Nephron (organoid): ENCODE measurements around the gene SLC4A8.
"Not testable (repeated sequence)": the region's sequence is repeated elsewhere in the genome, so short reads cannot be mapped to it uniquely, and the experiment has no call there.

Source experiments
- H3K27ac Mint-ChIP-seq, 3 experiments: 2 replicates each; pipeline ENCODE4 v1.8.0; 2020; ENCODE audit warnings: mixed read lengths in 3 of 3, mild to moderate bottlenecking in 2 of 3, moderate library complexity in 1 of 3
- H3K27me3 Mint-ChIP-seq: 2 replicates; pipeline ENCODE4 v1.8.0; 2021; ENCODE audit warnings: low read depth, mild to moderate bottlenecking, moderate library complexity, mixed read lengths
- H3K36me3 Mint-ChIP-seq: 2 replicates; pipeline ENCODE4 v1.8.0; 2020; ENCODE audit warnings: low read depth, mixed read lengths
- H3K4me1 Mint-ChIP-seq: 2 replicates; pipeline ENCODE4 v1.8.0; 2020; ENCODE audit warnings: mixed read lengths
- H3K4me3 Mint-ChIP-seq, 3 experiments: 2 replicates each; pipeline ENCODE4 v1.8.0; 2020; ENCODE audit warnings: mild to moderate bottlenecking in 3 of 3, mixed read lengths in 3 of 3, moderate library complexity in 2 of 3
- H3K9me3 Mint-ChIP-seq: 2 replicates; pipeline ENCODE4 v1.8.0; 2020; ENCODE audit warnings: mixed read lengths
- TF ChIP-seq, protein P1 (sequence below), 3 experiments: fragments of 200-600 bp; sonication (generic); IDR thresholded peaks; one replicate each; pipeline ENCODE4 v1.5.0; 2021; ENCODE audit warnings: antibody characterized with exemption in 3 of 3; ENCODE audit not compliant: unreplicated experiment in 3 of 3

SLC4A8 gene

DNA sequence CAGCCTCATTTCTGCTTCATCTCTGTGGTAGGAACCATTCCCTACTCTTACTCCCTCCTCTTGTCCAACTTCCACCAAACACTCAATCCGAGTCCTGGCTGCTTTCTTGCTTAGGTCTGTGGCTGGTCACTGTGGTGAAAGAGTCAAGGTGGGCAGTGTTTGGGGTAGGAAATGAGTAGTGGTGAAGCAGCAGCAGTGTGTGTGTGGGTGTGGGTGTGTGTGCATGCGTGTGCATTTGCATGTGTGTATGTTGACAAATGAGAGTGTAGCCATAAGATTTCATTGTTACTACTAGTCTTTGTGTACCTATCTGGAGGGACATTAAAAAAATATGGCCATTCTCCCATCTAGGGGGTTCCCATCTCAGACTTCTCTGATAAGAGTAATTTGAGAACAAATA, 87.8 kb downstream of the SLC4A8 start:
- Mint-ChIP-seq H3K4me3 (no peak overlapping the region), H3K27ac (no peak overlapping the region), H3K9me3 (no peaks in the 10 kb centered on the region), H3K27me3 (peaks cover 8% of the 10 kb centered on the region), H3K36me3 (no peaks in the 10 kb centered on the region), H3K4me1 (peaks cover 8% of the 10 kb centered on the region)
- TF ChIP-seq, protein P1, sequence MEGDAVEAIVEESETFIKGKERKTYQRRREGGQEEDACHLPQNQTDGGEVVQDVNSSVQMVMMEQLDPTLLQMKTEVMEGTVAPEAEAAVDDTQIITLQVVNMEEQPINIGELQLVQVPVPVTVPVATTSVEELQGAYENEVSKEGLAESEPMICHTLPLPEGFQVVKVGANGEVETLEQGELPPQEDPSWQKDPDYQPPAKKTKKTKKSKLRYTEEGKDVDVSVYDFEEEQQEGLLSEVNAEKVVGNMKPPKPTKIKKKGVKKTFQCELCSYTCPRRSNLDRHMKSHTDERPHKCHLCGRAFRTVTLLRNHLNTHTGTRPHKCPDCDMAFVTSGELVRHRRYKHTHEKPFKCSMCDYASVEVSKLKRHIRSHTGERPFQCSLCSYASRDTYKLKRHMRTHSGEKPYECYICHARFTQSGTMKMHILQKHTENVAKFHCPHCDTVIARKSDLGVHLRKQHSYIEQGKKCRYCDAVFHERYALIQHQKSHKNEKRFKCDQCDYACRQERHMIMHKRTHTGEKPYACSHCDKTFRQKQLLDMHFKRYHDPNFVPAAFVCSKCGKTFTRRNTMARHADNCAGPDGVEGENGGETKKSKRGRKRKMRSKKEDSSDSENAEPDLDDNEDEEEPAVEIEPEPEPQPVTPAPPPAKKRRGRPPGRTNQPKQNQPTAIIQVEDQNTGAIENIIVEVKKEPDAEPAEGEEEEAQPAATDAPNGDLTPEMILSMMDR (IDR thresholded peaks at IDR 0.05; ENCODE audit: unreplicated experiment in 3 of 3), result no peak

DNA sequence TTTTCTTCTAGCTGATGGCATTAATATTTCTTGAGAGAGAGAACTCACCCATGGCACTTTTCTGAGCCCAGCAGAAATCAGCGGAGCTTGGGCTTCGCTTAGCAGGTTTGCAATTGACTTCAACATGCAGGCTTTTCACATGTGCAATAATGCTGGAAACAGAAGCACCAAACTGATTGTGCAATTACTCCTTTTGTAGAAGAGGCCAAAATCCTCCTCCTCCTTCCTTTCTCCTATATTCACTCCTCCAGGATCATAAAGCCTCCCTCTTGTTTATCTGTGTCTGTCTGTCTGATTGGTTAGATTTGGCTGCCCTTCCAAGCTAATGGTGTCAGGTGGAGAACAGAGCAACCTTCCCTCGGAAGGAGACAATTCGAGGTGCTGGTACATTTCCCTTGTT, 90.4 kb downstream of the SLC4A8 start:
- H3K4me1 Mint-ChIP-seq, H3K27ac Mint-ChIP-seq, H3K9me3 Mint-ChIP-seq, H3K4me3 Mint-ChIP-seq, H3K36me3 Mint-ChIP-seq, H3K27me3 Mint-ChIP-seq: not testable (repeated sequence)

DNA sequence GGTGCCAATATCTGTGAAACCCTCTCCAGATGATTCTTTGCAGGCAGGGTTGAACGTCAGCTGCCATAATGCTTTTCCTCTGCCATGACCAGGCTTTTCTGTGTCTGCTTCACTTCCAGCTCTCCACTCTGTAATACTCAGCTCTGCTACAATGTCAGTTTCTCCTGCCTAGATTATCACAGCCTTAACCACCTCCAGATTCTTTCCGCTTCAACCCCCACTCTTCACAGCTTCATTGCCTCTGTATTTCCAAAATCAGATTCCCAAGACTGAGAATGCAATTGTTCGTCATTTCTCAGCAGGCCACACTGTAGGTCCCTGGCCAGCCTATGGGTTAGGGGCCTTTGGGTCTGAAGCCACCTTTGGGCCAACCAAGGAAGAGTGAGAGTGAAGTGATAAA, 92.7 kb downstream of the SLC4A8 start:
- Mint-ChIP-seq H3K4me1 (no peaks in the 10 kb centered on the region), H3K27ac (no peak overlapping the region), H3K9me3 (no peaks in the 10 kb centered on the region), H3K27me3 (peaks cover 8% of the 10 kb centered on the region), H3K36me3 (no peaks in the 10 kb centered on the region), H3K4me3 (no peak overlapping the region)
- TF ChIP-seq, protein P1 (IDR thresholded peaks at IDR 0.05; ENCODE audit: unreplicated experiment in 3 of 3), result no peak

DNA sequence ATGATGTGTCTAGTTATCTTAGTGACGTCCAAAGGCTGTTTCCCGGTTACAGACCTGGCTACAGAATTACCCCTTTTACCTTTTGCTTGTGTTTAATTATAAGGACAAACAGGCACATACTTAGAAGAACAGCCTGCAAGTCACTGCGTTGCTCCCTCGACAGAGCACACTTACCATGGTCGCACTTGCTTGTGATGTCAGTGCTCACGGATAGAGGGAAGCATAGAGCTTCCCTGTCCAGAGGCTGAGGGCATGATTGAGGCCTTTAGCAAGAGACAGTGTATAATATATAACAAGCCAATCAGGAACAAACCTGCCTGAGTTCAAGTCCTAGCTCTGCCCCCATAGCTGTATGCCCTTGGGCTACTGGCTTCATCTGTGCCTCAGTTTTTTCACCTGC, 93.2 kb downstream of the SLC4A8 start:
- peaks cover 8% of the 10 kb centered on the region for H3K27me3 Mint-ChIP-seq
- no peaks in the 10 kb centered on the region for H3K36me3 Mint-ChIP-seq
- no peak overlapping the region for H3K4me3 Mint-ChIP-seq
- H3K27ac Mint-ChIP-seq, result no peak overlapping the region
- H3K4me1 Mint-ChIP-seq, result no peaks in the 10 kb centered on the region
- TF ChIP-seq, protein P1 (IDR thresholded peaks at IDR 0.05; ENCODE audit: unreplicated experiment in 3 of 3), result no peak
- H3K9me3 Mint-ChIP-seq, result no peaks in the 10 kb centered on the region

DNA sequence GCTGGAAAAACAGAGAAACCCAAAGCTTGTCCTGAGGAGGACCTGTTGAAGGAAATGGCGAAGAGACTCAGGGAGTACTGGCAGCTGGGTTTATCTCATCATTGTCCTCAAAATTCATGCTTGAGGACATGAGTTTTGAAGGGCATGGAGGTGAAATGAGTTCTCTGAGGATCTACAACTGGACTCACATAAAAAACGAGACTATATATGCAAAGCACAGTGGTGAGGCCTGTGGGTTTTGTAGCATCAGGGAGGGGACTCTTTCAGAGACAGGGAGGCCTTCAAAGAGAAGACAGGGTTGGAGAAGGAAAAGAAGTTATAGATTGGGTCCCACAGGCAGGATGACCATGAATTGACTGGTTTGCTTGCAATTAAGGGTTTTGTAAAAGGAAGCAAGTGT, 95.1 kb downstream of the SLC4A8 start:
- Mint-ChIP-seq H3K27me3 (peaks cover 8% of the 10 kb centered on the region), H3K36me3 (no peaks in the 10 kb centered on the region), H3K27ac (no peak overlapping the region), H3K9me3 (no peaks in the 10 kb centered on the region), H3K4me1 (peaks cover 4% of the 10 kb centered on the region), H3K4me3 (no peak overlapping the region)
- TF ChIP-seq, protein P1 (IDR thresholded peaks at IDR 0.05; ENCODE audit: unreplicated experiment in 3 of 3), result no peak

DNA sequence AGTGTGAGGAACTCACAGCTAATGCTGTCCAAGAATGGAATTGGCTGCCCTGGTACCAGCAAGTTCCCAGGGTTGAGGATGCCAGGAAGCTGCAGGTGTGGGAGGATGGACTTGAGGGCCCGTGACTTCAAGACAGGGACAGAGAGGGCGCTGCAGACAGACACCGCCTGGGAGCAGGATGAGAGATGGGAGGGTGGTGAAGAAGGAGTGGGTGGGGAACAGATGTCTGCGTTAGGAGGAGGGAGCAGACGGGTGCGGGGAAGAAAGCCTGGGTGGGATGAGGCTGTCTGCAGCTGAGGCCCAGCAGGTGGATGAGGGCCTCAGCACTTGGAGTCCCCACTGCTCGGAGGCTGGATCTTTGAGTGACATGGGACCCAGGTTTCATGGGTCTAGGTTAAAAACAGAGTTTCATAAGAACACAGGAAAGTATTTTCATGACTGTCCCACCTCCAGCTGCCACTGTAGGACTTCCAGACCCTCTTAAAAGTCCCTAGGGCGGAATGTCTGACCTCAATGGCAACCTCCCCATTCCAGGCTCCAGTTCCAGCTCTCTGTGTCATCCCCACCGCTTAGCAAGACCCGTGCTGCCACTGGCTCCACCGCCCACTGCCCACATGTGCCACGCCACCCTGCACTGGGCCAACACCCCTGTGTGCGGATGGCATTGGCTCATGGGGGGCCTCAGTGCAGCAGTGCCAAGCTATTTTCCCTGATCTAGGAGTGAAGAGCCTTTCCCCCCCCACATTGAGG, 96.1 kb downstream of the SLC4A8 start:
- Mint-ChIP-seq H3K36me3 (no peaks in the 10 kb centered on the region), H3K27ac (no peak overlapping the region), H3K4me1 (peaks cover 4% of the 10 kb centered on the region), H3K9me3 (no peaks in the 10 kb centered on the region), H3K27me3 (peaks cover 7% of the 10 kb centered on the region), H3K4me3 (no peak overlapping the region)
- TF ChIP-seq, protein P1 (IDR thresholded peaks at IDR 0.05; ENCODE audit: unreplicated experiment in 3 of 3), result no peak
